Measurements from ENCODE around the gene RGS14. TPM values are rescaled to one million over a fixed set of nuclear protein-coding genes. Genes with fewer than 3 reads are reported as not detected.

The RGS14 gene
- total RNA-seq, 1 experiment from 2014 or later = 11.9 TPM

- Histone ChIP-seq H3K4me2 (peak overlapping the region; percentile 88), H3K27ac (no peak overlapping the region), H3K4me3 (peak overlapping the region; percentile 78; the same call in 1 of the 2 replicates), H3K9me3 (ENCODE audit: insufficient read depth, low read depth) (no peaks in the 10 kb centered on the region), H3K36me3 (ENCODE audit: low read depth) (0 out of 2 replicates have a peak, but pooled peaks cover 6% of the 10 kb centered on the region), H3K4me1 (replicated peaks; ENCODE audit: insufficient read depth) (peaks cover 20% of the 10 kb centered on the region), H3K79me2 (ENCODE audit: low read depth) (peaks cover 60% of the 10 kb centered on the region), H3K9me2 (ENCODE audit: insufficient read depth) (no peaks in the 10 kb centered on the region), H3K27me3 (ENCODE audit: insufficient read depth, low read depth) (no peaks in the 10 kb centered on the region), H3F3A (ENCODE audit: insufficient read depth, low read depth) (0 out of 2 replicates have a peak, but pooled peaks cover 8% of the 10 kb centered on the region), H2AFZ (no peak overlapping the region), H4K20me1 (ENCODE audit: insufficient read depth) (peaks cover 27% of the 10 kb centered on the region)
- no peak for TF ChIP-seq CTCF (conservative IDR thresholded peaks at IDR 0.05)
- TF ChIP-seq EZH2 (IDR thresholded peaks at IDR 0.05; ENCODE audit: low read depth) = no peak
- no peak for DNase-seq
- ChIA-PET CTCF (interaction anchor here (0.6 kb wide), 1 partner anchor 54 kb away, joined by 8 read pairs; no protein-coding TSS in a partner anchor), POLR2A (ENCODE audit: unreplicated experiment) (no interaction called here)
- no TSS peak for BruUV-seq (replicated peaks)
- intact Hi-C loops (cut with micrococcal nuclease; ENCODE audit: unreplicated experiment) = loop anchor here (5.0 kb wide), 1 partner anchor 43 kb away; no protein-coding TSS in a partner anchor
Measured at GRCh38 chr5:177349762-177350161, 8.0 kb upstream of the RGS14 start.

- H3K4me1 ChIP-seq (replicated peaks; ENCODE audit: insufficient read depth) = peaks cover 20% of the 10 kb centered on the region
- H3K4me3 ChIP-seq = peak overlapping the region; percentile 78
- peak overlapping the region; percentile 88 for H3K4me2 ChIP-seq
- H3K36me3 ChIP-seq (ENCODE audit: low read depth) = 0 out of 2 replicates have a peak, but pooled peaks cover 6% of the 10 kb centered on the region
- DNase-seq = no peak
- no peaks in the 10 kb centered on the region for H3K27me3 ChIP-seq (ENCODE audit: insufficient read depth, low read depth)
- BruUV-seq (replicated peaks) = TSS peak; percentile 44
- 0 out of 2 replicates have a peak, but pooled peaks cover 8% of the 10 kb centered on the region for H3F3A ChIP-seq (ENCODE audit: insufficient read depth, low read depth)
- H4K20me1 ChIP-seq (ENCODE audit: insufficient read depth) = peaks cover 18% of the 10 kb centered on the region
- ChIA-PET POLR2A (ENCODE audit: unreplicated experiment) (interaction anchor here (0.6 kb wide), 1 partner anchor 97 kb away, joined by 4 read pairs; no protein-coding TSS in a partner anchor), CTCF (interaction anchor here (0.6 to 1.3 kb wide), 3 partner anchors 16 to 33 kb away, joined by 3 to 12 read pairs (median 4); no protein-coding TSS in a partner anchor)
- intact Hi-C loops (cut with micrococcal nuclease; ENCODE audit: unreplicated experiment) = loop anchor here (5.0 kb wide), 1 partner anchor 41 kb away; no protein-coding TSS in a partner anchor
- no peaks in the 10 kb centered on the region for H3K9me2 ChIP-seq (ENCODE audit: insufficient read depth)
- no peaks in the 10 kb centered on the region for H3K9me3 ChIP-seq (ENCODE audit: insufficient read depth, low read depth)
- H2AFZ ChIP-seq = peak overlapping the region; percentile 81
- no peak for TF ChIP-seq EZH2 (IDR thresholded peaks at IDR 0.05; ENCODE audit: low read depth)
- no peak for TF ChIP-seq CTCF (conservative IDR thresholded peaks at IDR 0.05)
- peak overlapping the region; percentile 85 for H3K27ac ChIP-seq
- H3K79me2 ChIP-seq (ENCODE audit: low read depth) = peaks cover 54% of the 10 kb centered on the region
Measured at GRCh38 chr5:177350776-177351391, 6.8 kb upstream of the RGS14 start.

- Histone ChIP-seq H3K36me3 (ENCODE audit: low read depth) (0 out of 2 replicates have a peak, but pooled peaks cover 6% of the 10 kb centered on the region), H4K20me1 (ENCODE audit: insufficient read depth) (peaks cover 11% of the 10 kb centered on the region), H3F3A (ENCODE audit: insufficient read depth, low read depth) (0 out of 2 replicates have a peak, but pooled peaks cover 8% of the 10 kb centered on the region), H3K27me3 (ENCODE audit: insufficient read depth, low read depth) (no peaks in the 10 kb centered on the region), H3K9me2 (ENCODE audit: insufficient read depth) (no peaks in the 10 kb centered on the region), H3K4me2 (peak within 1 kb of the TSS; percentile 88), H3K4me3 (peak within 1 kb of the TSS; percentile 78), H3K79me2 (ENCODE audit: low read depth) (peaks cover 47% of the 10 kb centered on the region), H3K4me1 (replicated peaks; ENCODE audit: insufficient read depth) (peaks cover 20% of the 10 kb centered on the region), H2AFZ (peak within 1 kb of the TSS; percentile 81), H3K9me3 (ENCODE audit: insufficient read depth, low read depth) (no peaks in the 10 kb centered on the region), H3K27ac (peak within 1 kb of the TSS; percentile 85)
- no peak for TF ChIP-seq EZH2 (IDR thresholded peaks at IDR 0.05; ENCODE audit: low read depth)
- TF ChIP-seq CTCF (conservative IDR thresholded peaks at IDR 0.05) = no peak
- ChIA-PET CTCF (interaction anchor here (0.6 to 1.3 kb wide), 8 partner anchors 15 to 74 kb away, joined by 3 to 12 read pairs (median 4); partner anchors contain the start of gene GRK6), POLR2A (ENCODE audit: unreplicated experiment) (interaction anchor here (0.5 to 0.9 kb wide), 5 partner anchors 13 to 822 kb away, joined by 3 to 12 read pairs (median 7); no protein-coding TSS in a partner anchor)
- intact Hi-C loops (cut with micrococcal nuclease; ENCODE audit: unreplicated experiment) = loop anchor here (5.0 kb wide), 1 partner anchor 41 kb away; no protein-coding TSS in a partner anchor
- peak; percentile 88 to 92 for DNase-seq
- BruUV-seq (replicated peaks) = TSS peak; percentile 91
Measured at GRCh38 chr5:177351392-177352329, 6.1 kb upstream of the RGS14 start, which contains the start of gene LMAN2. LMAN2 (minus strand) TSS chr5:177351668; CDS start chr5:177351647, 21 bp downstream.

Measured in PC-9 (cell line).